PC-3 (cell line): ENCODE data around the gene LIX1L.
"Not testable (repeated sequence)": the region's sequence is repeated elsewhere in the genome, so short reads cannot be mapped to it uniquely, and the experiment has no call there.

Experiments used
- EZH2 ChIP-seq: fragments of 300-600 bp; sonication (generic); IDR thresholded peaks from one replicate; pipeline ENCODE4 v1.6.1; 2017; ENCODE audit warnings: antibody characterized with exemption, mild to moderate bottlenecking, low read length; ENCODE audit not compliant: unreplicated experiment
- EZH2phosphoT487 ChIP-seq: fragments of 300-600 bp; sonication (generic); IDR thresholded peaks from 2 replicates; pipeline ENCODE4 v1.6.1; 2018; ENCODE audit warnings: mild to moderate bottlenecking, antibody characterized with exemption, low read length, borderline replicate concordance
- TF ChIP-seq, protein P1 (sequence below): fragments of 300-600 bp; sonication (generic); conservative IDR thresholded peaks from 2 replicates; pipeline ENCODE4 v1.5.1; 2017; ENCODE audit warnings: antibody characterized with exemption, low read depth, mild to moderate bottlenecking, low read length

DNA sequence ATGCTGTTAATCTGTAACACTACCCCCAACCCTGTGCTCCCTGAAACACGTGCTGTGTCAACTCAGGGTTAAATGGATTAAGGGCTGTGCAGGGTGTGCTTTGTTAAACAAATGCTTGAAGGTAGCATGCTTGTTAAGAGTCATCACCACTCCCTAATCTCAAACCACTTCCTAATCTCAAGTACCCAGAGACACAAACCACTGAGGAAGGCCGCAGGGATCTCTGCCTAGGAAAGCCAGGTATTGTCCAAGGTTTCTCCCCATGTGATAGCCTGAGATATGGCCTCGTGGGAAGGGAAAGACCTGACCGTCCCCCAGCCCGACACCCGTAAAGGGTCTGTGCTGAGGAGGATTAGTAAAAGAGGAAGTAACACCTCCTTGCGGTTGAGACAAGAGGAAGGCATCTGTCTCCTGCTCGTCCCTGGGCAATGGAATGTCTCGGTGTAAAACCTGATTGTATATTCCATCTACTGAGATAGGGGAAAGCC, 25.3 kb downstream of the LIX1L start:
- not testable (repeated sequence) for TF ChIP-seq EZH2phosphoT487, EZH2
- TF ChIP-seq, protein P1, sequence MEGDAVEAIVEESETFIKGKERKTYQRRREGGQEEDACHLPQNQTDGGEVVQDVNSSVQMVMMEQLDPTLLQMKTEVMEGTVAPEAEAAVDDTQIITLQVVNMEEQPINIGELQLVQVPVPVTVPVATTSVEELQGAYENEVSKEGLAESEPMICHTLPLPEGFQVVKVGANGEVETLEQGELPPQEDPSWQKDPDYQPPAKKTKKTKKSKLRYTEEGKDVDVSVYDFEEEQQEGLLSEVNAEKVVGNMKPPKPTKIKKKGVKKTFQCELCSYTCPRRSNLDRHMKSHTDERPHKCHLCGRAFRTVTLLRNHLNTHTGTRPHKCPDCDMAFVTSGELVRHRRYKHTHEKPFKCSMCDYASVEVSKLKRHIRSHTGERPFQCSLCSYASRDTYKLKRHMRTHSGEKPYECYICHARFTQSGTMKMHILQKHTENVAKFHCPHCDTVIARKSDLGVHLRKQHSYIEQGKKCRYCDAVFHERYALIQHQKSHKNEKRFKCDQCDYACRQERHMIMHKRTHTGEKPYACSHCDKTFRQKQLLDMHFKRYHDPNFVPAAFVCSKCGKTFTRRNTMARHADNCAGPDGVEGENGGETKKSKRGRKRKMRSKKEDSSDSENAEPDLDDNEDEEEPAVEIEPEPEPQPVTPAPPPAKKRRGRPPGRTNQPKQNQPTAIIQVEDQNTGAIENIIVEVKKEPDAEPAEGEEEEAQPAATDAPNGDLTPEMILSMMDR, result not testable (repeated sequence)
